ENCODE data around the gene GCC1.
"Not testable (repeated sequence)": the region's sequence is repeated elsewhere in the genome, so short reads cannot be mapped to it uniquely, and the experiment has no call there.

The GCC1 gene

GRCh38 chr7:127541548-127541947 lies 43.8 kb downstream of the GCC1 start:
- Histone ChIP-seq H3K36me3 (ENCODE audit: control insufficient read depth, insufficient read depth, low read length) (no peaks in the 10 kb centered on the region), H3K27me3 (ENCODE audit: control insufficient read depth, insufficient read depth, low read length, poor library complexity, severe bottlenecking) (peaks cover 20% of the 10 kb centered on the region), H3K9me3 (ENCODE audit: control insufficient read depth, low read length) (no peaks in the 10 kb centered on the region), H3K4me3 (ENCODE audit: insufficient read depth, low read depth, low read length) (no peak overlapping the region), H3K4me1 (ENCODE audit: control insufficient read depth, insufficient read depth, low read length) (peaks cover under 1% of the 10 kb centered on the region), H3K27ac (ENCODE audit: insufficient read depth, low read depth, low read length, poor library complexity, severe bottlenecking) (no peak overlapping the region)
- 79 to 93% methylated on average over 4 of the region's 4 CpGs for WGBS, 2 experiments

- not testable (repeated sequence) for H3K4me3 ChIP-seq (ENCODE audit: insufficient read depth, low read depth, low read length); H3K9me3 ChIP-seq (ENCODE audit: control insufficient read depth, low read length); H3K36me3 ChIP-seq (ENCODE audit: control insufficient read depth, insufficient read depth, low read length); H3K4me1 ChIP-seq (ENCODE audit: control insufficient read depth, insufficient read depth, low read length); H3K27ac ChIP-seq (ENCODE audit: insufficient read depth, low read depth, low read length, poor library complexity, severe bottlenecking)
- peaks cover 27% of the 10 kb centered on the region for H3K27me3 ChIP-seq (ENCODE audit: control insufficient read depth, insufficient read depth, low read length, poor library complexity, severe bottlenecking)
- 89 to 98% methylated on average over 8 to 9 of the region's 10 CpGs for WGBS, 2 experiments
Measured at GRCh38 chr7:127540461-127540860, 44.9 kb downstream of the GCC1 start.

- Histone ChIP-seq H3K9me3 (ENCODE audit: control insufficient read depth, low read length) (no peaks in the 10 kb centered on the region), H3K4me1 (ENCODE audit: control insufficient read depth, insufficient read depth, low read length) (peaks cover 5% of the 10 kb centered on the region), H3K4me3 (ENCODE audit: insufficient read depth, low read depth, low read length) (no peak overlapping the region), H3K36me3 (ENCODE audit: control insufficient read depth, insufficient read depth, low read length) (no peaks in the 10 kb centered on the region), H3K27me3 (ENCODE audit: control insufficient read depth, insufficient read depth, low read length, poor library complexity, severe bottlenecking) (peaks cover 27% of the 10 kb centered on the region), H3K27ac (ENCODE audit: insufficient read depth, low read depth, low read length, poor library complexity, severe bottlenecking) (no peak overlapping the region)
- 96 to 97% methylated on average over 9 of the region's 9 CpGs for WGBS, 2 experiments
Measured at GRCh38 chr7:127539116-127539515, 46.3 kb downstream of the GCC1 start.

- Histone ChIP-seq H3K27ac (ENCODE audit: insufficient read depth, low read depth, low read length, poor library complexity, severe bottlenecking) (no peak overlapping the region), H3K36me3 (ENCODE audit: control insufficient read depth, insufficient read depth, low read length) (no peaks in the 10 kb centered on the region), H3K27me3 (ENCODE audit: control insufficient read depth, insufficient read depth, low read length, poor library complexity, severe bottlenecking) (peaks cover 27% of the 10 kb centered on the region), H3K4me3 (ENCODE audit: insufficient read depth, low read depth, low read length) (peak overlapping the region; percentile 7), H3K9me3 (ENCODE audit: control insufficient read depth, low read length) (no peaks in the 10 kb centered on the region), H3K4me1 (ENCODE audit: control insufficient read depth, insufficient read depth, low read length) (peaks cover 5% of the 10 kb centered on the region)
- 26% methylated on average over 16 of the region's 16 CpGs for WGBS, 2 experiments
Measured at GRCh38 chr7:127536741-127537140, 48.7 kb downstream of the GCC1 start.

- WGBS, 2 experiments, result 73 to 88% methylated on average over 1 to 2 of the region's 2 CpGs
- Histone ChIP-seq H3K36me3 (ENCODE audit: control insufficient read depth, insufficient read depth, low read length) (no peaks in the 10 kb centered on the region), H3K27ac (ENCODE audit: insufficient read depth, low read depth, low read length, poor library complexity, severe bottlenecking) (no peak overlapping the region), H3K4me3 (ENCODE audit: insufficient read depth, low read depth, low read length) (peak overlapping the region; percentile 7), H3K4me1 (ENCODE audit: control insufficient read depth, insufficient read depth, low read length) (peaks cover 5% of the 10 kb centered on the region), H3K27me3 (ENCODE audit: control insufficient read depth, insufficient read depth, low read length, poor library complexity, severe bottlenecking) (peaks cover 27% of the 10 kb centered on the region), H3K9me3 (ENCODE audit: control insufficient read depth, low read length) (no peaks in the 10 kb centered on the region)
Measured at GRCh38 chr7:127536394-127536691, 49.1 kb downstream of the GCC1 start.

GRCh38 chr7:127535546-127536393 lies 49.6 kb downstream of the GCC1 start:
- 85 to 89% methylated on average over 11 of the region's 11 CpGs for WGBS, 2 experiments
- Histone ChIP-seq H3K9me3 (ENCODE audit: control insufficient read depth, low read length) (no peaks in the 10 kb centered on the region), H3K27ac (ENCODE audit: insufficient read depth, low read depth, low read length, poor library complexity, severe bottlenecking) (no peak overlapping the region), H3K36me3 (ENCODE audit: control insufficient read depth, insufficient read depth, low read length) (no peaks in the 10 kb centered on the region), H3K27me3 (ENCODE audit: control insufficient read depth, insufficient read depth, low read length, poor library complexity, severe bottlenecking) (peaks cover 27% of the 10 kb centered on the region), H3K4me1 (ENCODE audit: control insufficient read depth, insufficient read depth, low read length) (peaks cover 5% of the 10 kb centered on the region), H3K4me3 (ENCODE audit: insufficient read depth, low read depth, low read length) (no peak overlapping the region)

- no peaks in the 10 kb centered on the region for H3K36me3 ChIP-seq (ENCODE audit: control insufficient read depth, insufficient read depth, low read length)
- H3K27ac ChIP-seq (ENCODE audit: insufficient read depth, low read depth, low read length, poor library complexity, severe bottlenecking), result no peak overlapping the region
- no peak overlapping the region for H3K4me3 ChIP-seq (ENCODE audit: insufficient read depth, low read depth, low read length)
- WGBS, 2 experiments, result 65 to 69% methylated on average over 5 of the region's 5 CpGs
- H3K9me3 ChIP-seq (ENCODE audit: control insufficient read depth, low read length), result no peaks in the 10 kb centered on the region
- peaks cover 27% of the 10 kb centered on the region for H3K27me3 ChIP-seq (ENCODE audit: control insufficient read depth, insufficient read depth, low read length, poor library complexity, severe bottlenecking)
- H3K4me1 ChIP-seq (ENCODE audit: control insufficient read depth, insufficient read depth, low read length), result peaks cover 5% of the 10 kb centered on the region
Measured at GRCh38 chr7:127534636-127535035, 50.8 kb downstream of the GCC1 start.

- Histone ChIP-seq H3K36me3 (ENCODE audit: control insufficient read depth, insufficient read depth, low read length) (no peaks in the 10 kb centered on the region), H3K4me3 (ENCODE audit: insufficient read depth, low read depth, low read length) (no peak overlapping the region), H3K4me1 (ENCODE audit: control insufficient read depth, insufficient read depth, low read length) (peaks cover 5% of the 10 kb centered on the region), H3K27ac (ENCODE audit: insufficient read depth, low read depth, low read length, poor library complexity, severe bottlenecking) (no peak overlapping the region), H3K9me3 (ENCODE audit: control insufficient read depth, low read length) (no peaks in the 10 kb centered on the region), H3K27me3 (ENCODE audit: control insufficient read depth, insufficient read depth, low read length, poor library complexity, severe bottlenecking) (peaks cover 19% of the 10 kb centered on the region)
Measured at GRCh38 chr7:127532736-127533135, 52.7 kb downstream of the GCC1 start.

- Histone ChIP-seq H3K4me1 (ENCODE audit: control insufficient read depth, insufficient read depth, low read length) (peaks cover 5% of the 10 kb centered on the region), H3K36me3 (ENCODE audit: control insufficient read depth, insufficient read depth, low read length) (no peaks in the 10 kb centered on the region), H3K27ac (ENCODE audit: insufficient read depth, low read depth, low read length, poor library complexity, severe bottlenecking) (no peak overlapping the region), H3K4me3 (ENCODE audit: insufficient read depth, low read depth, low read length) (no peak overlapping the region), H3K9me3 (ENCODE audit: control insufficient read depth, low read length) (no peaks in the 10 kb centered on the region), H3K27me3 (ENCODE audit: control insufficient read depth, insufficient read depth, low read length, poor library complexity, severe bottlenecking) (peaks cover 13% of the 10 kb centered on the region)
- 82 to 94% methylated on average over 2 of the region's 2 CpGs for WGBS, 2 experiments
Measured at GRCh38 chr7:127532151-127532550, 53.2 kb downstream of the GCC1 start.

Measured in ectodermal cell (in vitro differentiated cells).